Measurements from ENCODE around the gene PARD3. TPM values are rescaled to one million over a fixed set of nuclear protein-coding genes. Genes with fewer than 3 reads are reported as not detected.

PARD3 gene
- total RNA-seq, 1 experiment from 2014 or later: 46.3 TPM

- TF ChIP-seq, protein P1, sequence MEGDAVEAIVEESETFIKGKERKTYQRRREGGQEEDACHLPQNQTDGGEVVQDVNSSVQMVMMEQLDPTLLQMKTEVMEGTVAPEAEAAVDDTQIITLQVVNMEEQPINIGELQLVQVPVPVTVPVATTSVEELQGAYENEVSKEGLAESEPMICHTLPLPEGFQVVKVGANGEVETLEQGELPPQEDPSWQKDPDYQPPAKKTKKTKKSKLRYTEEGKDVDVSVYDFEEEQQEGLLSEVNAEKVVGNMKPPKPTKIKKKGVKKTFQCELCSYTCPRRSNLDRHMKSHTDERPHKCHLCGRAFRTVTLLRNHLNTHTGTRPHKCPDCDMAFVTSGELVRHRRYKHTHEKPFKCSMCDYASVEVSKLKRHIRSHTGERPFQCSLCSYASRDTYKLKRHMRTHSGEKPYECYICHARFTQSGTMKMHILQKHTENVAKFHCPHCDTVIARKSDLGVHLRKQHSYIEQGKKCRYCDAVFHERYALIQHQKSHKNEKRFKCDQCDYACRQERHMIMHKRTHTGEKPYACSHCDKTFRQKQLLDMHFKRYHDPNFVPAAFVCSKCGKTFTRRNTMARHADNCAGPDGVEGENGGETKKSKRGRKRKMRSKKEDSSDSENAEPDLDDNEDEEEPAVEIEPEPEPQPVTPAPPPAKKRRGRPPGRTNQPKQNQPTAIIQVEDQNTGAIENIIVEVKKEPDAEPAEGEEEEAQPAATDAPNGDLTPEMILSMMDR (IDR thresholded peaks at IDR 0.05 in 2 of 3, conservative IDR thresholded peaks at IDR 0.05 in 1 of 3; ENCODE audit: borderline replicate concordance in 1 of 3, insufficient read depth in 1 of 3, low read depth in 2 of 3, low read length in 2 of 3): no peak
- TF ChIP-seq, protein P2, sequence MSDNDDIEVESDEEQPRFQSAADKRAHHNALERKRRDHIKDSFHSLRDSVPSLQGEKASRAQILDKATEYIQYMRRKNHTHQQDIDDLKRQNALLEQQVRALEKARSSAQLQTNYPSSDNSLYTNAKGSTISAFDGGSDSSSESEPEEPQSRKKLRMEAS (IDR thresholded peaks at IDR 0.05): 0 out of 2 replicates have a peak, but pooled peaks have one; percentile 29
- no peak overlapping the region for H3K27ac ChIP-seq (ENCODE audit: low read depth, low read length)
- peak overlapping the region; percentile 63 for H3K4me2 ChIP-seq (ENCODE audit: low read length)
- POLR2A ChIA-PET: no interaction called here
- H3K79me2 ChIP-seq (ENCODE audit: insufficient read depth, low read length): peaks cover 73% of the 10 kb centered on the region
- CTCF ChIA-PET: no interaction called here
- H3K27me3 ChIP-seq (ENCODE audit: insufficient read depth, low read length): no peaks in the 10 kb centered on the region
- intact Hi-C loops (cut with micrococcal nuclease): no loop called here
- no peaks in the 10 kb centered on the region for H4K20me1 ChIP-seq (ENCODE audit: insufficient read depth)
- BruUV-seq (replicated peaks): no TSS peak
- RAD21 ChIA-PET (ENCODE audit: low non-redundant PET in 1 of 2, low total read pairs in 2 of 2, uncharacterized antibody in 2 of 2, unreplicated experiment in 2 of 2): no interaction called here
- no peaks in the 10 kb centered on the region for H3K9me3 ChIP-seq (ENCODE audit: control insufficient read depth in 1 of 2, insufficient read depth in 1 of 2, low read depth in 1 of 2, low read length in 2 of 2)
- peak; percentile 96 for ATAC-seq
- peaks cover 16 to 24% of the 10 kb centered on the region in 2 experiments for H3K4me1 ChIP-seq (ENCODE audit: control insufficient read depth in 1 of 2, insufficient read depth in 2 of 2, low read length in 2 of 2)
- no peaks in the 10 kb centered on the region for H3K9me2 ChIP-seq (ENCODE audit: insufficient read depth)
- H3K9ac ChIP-seq (ENCODE audit: low read length): 0 out of 2 replicates have a peak overlapping the region, but pooled peaks have one; percentile 10
- H3K4me3 ChIP-seq (replicated peaks in 1 of 2; ENCODE audit: low read depth in 1 of 2, low read length in 2 of 2): no peak overlapping the region
- no peaks in the 10 kb centered on the region for H3K36me3 ChIP-seq (ENCODE audit: control insufficient read depth in 1 of 2, insufficient read depth in 2 of 2, low read length in 2 of 2)
- no peak overlapping the region for H2AFZ ChIP-seq (ENCODE audit: low read depth, low read length, poor library complexity, severe bottlenecking)
- DNase-seq (ENCODE audit: low read depth, low spot score): no peak
Observed at GRCh38 chr10:34768261-34768971, 46.7 kb downstream of the PARD3 start.

- CTCF ChIA-PET: no interaction called here
- Histone ChIP-seq H3K27ac (ENCODE audit: low read depth, low read length) (no peak overlapping the region), H3K9me2 (ENCODE audit: insufficient read depth) (no peaks in the 10 kb centered on the region), H4K20me1 (ENCODE audit: insufficient read depth) (no peaks in the 10 kb centered on the region), H3K27me3 (ENCODE audit: insufficient read depth, low read length) (no peaks in the 10 kb centered on the region), H2AFZ (ENCODE audit: low read depth, low read length, poor library complexity, severe bottlenecking) (no peak overlapping the region), H3K9ac (ENCODE audit: low read length) (no peak overlapping the region), H3K4me1 (ENCODE audit: control insufficient read depth in 1 of 2, insufficient read depth in 2 of 2, low read length in 2 of 2) (peaks cover 16 to 24% of the 10 kb centered on the region in 2 experiments), H3K4me2 (ENCODE audit: low read length) (no peak overlapping the region), H3K36me3 (ENCODE audit: control insufficient read depth in 1 of 2, insufficient read depth in 2 of 2, low read length in 2 of 2) (no peaks in the 10 kb centered on the region), H3K4me3 (replicated peaks in 1 of 2; ENCODE audit: low read depth in 1 of 2, low read length in 2 of 2) (no peak overlapping the region), H3K79me2 (ENCODE audit: insufficient read depth, low read length) (peaks cover 67% of the 10 kb centered on the region), H3K9me3 (ENCODE audit: control insufficient read depth in 1 of 2, insufficient read depth in 1 of 2, low read depth in 1 of 2, low read length in 2 of 2) (no peaks in the 10 kb centered on the region)
- intact Hi-C loops (cut with micrococcal nuclease): no loop called here
- TF ChIP-seq JUND (IDR thresholded peaks at IDR 0.05) (no peak), EZH2phosphoT487 (IDR thresholded peaks at IDR 0.05; ENCODE audit: borderline replicate concordance) (no peak), ZNF274 (IDR thresholded peaks at IDR 0.05; ENCODE audit: low read depth, low read length) (no peak), ZFX (IDR thresholded peaks at IDR 0.05) (no peak), TCF7L2 (IDR thresholded peaks at IDR 0.05; ENCODE audit: borderline replicate concordance, extremely low read depth, insufficient read depth, insufficient read length) (no peak), ELF1 (IDR thresholded peaks at IDR 0.05; ENCODE audit: borderline replicate concordance, low read depth) (no peak), SIN3A (IDR thresholded peaks at IDR 0.05; ENCODE audit: low read depth) (no peak), FOSL1 (IDR thresholded peaks at IDR 0.05; ENCODE audit: low read depth) (no peak), POLR2AphosphoS5 (IDR thresholded peaks at IDR 0.05; ENCODE audit: low read depth, low read length) (no peak), EGR1 (IDR thresholded peaks at IDR 0.05; ENCODE audit: low read depth) (no peak)
- TF ChIP-seq, protein P2 (IDR thresholded peaks at IDR 0.05): no peak
- TF ChIP-seq, protein P3, sequence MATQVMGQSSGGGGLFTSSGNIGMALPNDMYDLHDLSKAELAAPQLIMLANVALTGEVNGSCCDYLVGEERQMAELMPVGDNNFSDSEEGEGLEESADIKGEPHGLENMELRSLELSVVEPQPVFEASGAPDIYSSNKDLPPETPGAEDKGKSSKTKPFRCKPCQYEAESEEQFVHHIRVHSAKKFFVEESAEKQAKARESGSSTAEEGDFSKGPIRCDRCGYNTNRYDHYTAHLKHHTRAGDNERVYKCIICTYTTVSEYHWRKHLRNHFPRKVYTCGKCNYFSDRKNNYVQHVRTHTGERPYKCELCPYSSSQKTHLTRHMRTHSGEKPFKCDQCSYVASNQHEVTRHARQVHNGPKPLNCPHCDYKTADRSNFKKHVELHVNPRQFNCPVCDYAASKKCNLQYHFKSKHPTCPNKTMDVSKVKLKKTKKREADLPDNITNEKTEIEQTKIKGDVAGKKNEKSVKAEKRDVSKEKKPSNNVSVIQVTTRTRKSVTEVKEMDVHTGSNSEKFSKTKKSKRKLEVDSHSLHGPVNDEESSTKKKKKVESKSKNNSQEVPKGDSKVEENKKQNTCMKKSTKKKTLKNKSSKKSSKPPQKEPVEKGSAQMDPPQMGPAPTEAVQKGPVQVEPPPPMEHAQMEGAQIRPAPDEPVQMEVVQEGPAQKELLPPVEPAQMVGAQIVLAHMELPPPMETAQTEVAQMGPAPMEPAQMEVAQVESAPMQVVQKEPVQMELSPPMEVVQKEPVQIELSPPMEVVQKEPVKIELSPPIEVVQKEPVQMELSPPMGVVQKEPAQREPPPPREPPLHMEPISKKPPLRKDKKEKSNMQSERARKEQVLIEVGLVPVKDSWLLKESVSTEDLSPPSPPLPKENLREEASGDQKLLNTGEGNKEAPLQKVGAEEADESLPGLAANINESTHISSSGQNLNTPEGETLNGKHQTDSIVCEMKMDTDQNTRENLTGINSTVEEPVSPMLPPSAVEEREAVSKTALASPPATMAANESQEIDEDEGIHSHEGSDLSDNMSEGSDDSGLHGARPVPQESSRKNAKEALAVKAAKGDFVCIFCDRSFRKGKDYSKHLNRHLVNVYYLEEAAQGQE (IDR thresholded peaks at IDR 0.05; ENCODE audit: low read depth): no peak
- DNase-seq (ENCODE audit: low read depth, low spot score) (no peak), ATAC-seq (no peak)
- RAD21 ChIA-PET (ENCODE audit: low non-redundant PET in 1 of 2, low total read pairs in 2 of 2, uncharacterized antibody in 2 of 2, unreplicated experiment in 2 of 2): no interaction called here
- BruUV-seq (replicated peaks): no TSS peak
- POLR2A ChIA-PET: no interaction called here
Observed at GRCh38 chr10:34766811-34767494, 48.1 kb downstream of the PARD3 start.

Measured in HCT116 (cell line).